ENCODE data around the gene LRRTM4.

The LRRTM4 gene

GRCh38 chr2:76895469-76895868 is 626.7 kb downstream of the LRRTM4 start:
- no peak overlapping the region for H3K4me3 ChIP-seq (ENCODE audit: low read length)
- DNase-seq (ENCODE audit: low read depth), result no peak
- no peak for TF ChIP-seq CTCF (IDR thresholded peaks at IDR 0.05; ENCODE audit: insufficient read depth, low read depth, low read length, missing control alignments)

- no peak overlapping the region for H3K4me3 ChIP-seq (ENCODE audit: low read length)
- DNase-seq (ENCODE audit: low read depth), result no peak
- TF ChIP-seq CTCF (IDR thresholded peaks at IDR 0.05; ENCODE audit: insufficient read depth, low read depth, low read length, missing control alignments), result no peak
Observed at GRCh38 chr2:76870581-76870980, 651.6 kb downstream of the LRRTM4 start.

- no peak overlapping the region for H3K4me3 ChIP-seq (ENCODE audit: low read length)
- no peak for TF ChIP-seq CTCF (IDR thresholded peaks at IDR 0.05; ENCODE audit: insufficient read depth, low read depth, low read length, missing control alignments)
- no peak for DNase-seq (ENCODE audit: low read depth)
Observed at GRCh38 chr2:76870011-76870410, 652.2 kb downstream of the LRRTM4 start.

- no peak for TF ChIP-seq CTCF (IDR thresholded peaks at IDR 0.05; ENCODE audit: insufficient read depth, low read depth, low read length, missing control alignments)
- DNase-seq (ENCODE audit: low read depth), result peak; percentile 26
- no peak overlapping the region for H3K4me3 ChIP-seq (ENCODE audit: low read length)
Observed at GRCh38 chr2:76867854-76868253, 654.3 kb downstream of the LRRTM4 start.

GRCh38 chr2:76866464-76866863 is 655.7 kb downstream of the LRRTM4 start:
- TF ChIP-seq CTCF (IDR thresholded peaks at IDR 0.05; ENCODE audit: insufficient read depth, low read depth, low read length, missing control alignments), result no peak
- DNase-seq (ENCODE audit: low read depth), result no peak
- H3K4me3 ChIP-seq (ENCODE audit: low read length), result no peak overlapping the region

GRCh38 chr2:76862901-76863300 is 659.3 kb downstream of the LRRTM4 start:
- H3K4me3 ChIP-seq (ENCODE audit: low read length), result no peak overlapping the region
- DNase-seq (ENCODE audit: low read depth), result no peak
- TF ChIP-seq CTCF (IDR thresholded peaks at IDR 0.05; ENCODE audit: insufficient read depth, low read depth, low read length, missing control alignments), result no peak

GRCh38 chr2:76861708-76862107 is 660.5 kb downstream of the LRRTM4 start:
- H3K4me3 ChIP-seq (ENCODE audit: low read length), result no peak overlapping the region
- no peak for TF ChIP-seq CTCF (IDR thresholded peaks at IDR 0.05; ENCODE audit: insufficient read depth, low read depth, low read length, missing control alignments)
- DNase-seq (ENCODE audit: low read depth), result no peak

All from epithelial cell of esophagus (primary cell).